Pancreas (tissue), 10 donors: Measurements from ENCODE around the gene CAPZB. TPM values are rescaled to one million over a fixed set of nuclear protein-coding genes. Genes with fewer than 3 reads are reported as not detected.
A peak's percentile ranks its signal among the peaks of the same experiment; 100 is the strongest.

Experiments used
- ATAC-seq, 4 donors: fragments of 200-7000 bp; cut with Tn5 transposase; one replicate each; pipeline versions ENCODE4 v1.8.0 to v1.9.1; 2020; ENCODE audit warnings: mild to moderate bottlenecking in 4 of 4, moderate library complexity in 4 of 4
- DNase-seq, 6 donors: peaks; one replicate each; pipeline ENCODE4 v3.0.0-alpha.2; 2020
- FAIRE-seq: peaks from 2 replicates; lab custom pipeline; 2012; peaks lifted over from hg19 to GRCh38; lab: Jason Lieb, UNC
- H3K27ac ChIP-seq, 4 donors: fragments of 200-600 bp; sonication (generic); 1 replicate in 3 of 4; 2 replicates in 1 of 4; pipeline versions ENCODE4 v1.5.0 to v1.8.0; 2020
- H3K27me3 ChIP-seq, 4 donors: fragments of 200-600 bp; one replicate each; pipeline ENCODE4 v1.8.0; 2021
- H3K36me3 ChIP-seq, 3 donors: fragments of 200-600 bp; sonication (generic) in 1 of 3; one replicate each; pipeline versions ENCODE4 v1.5.0 to v1.8.0; 2020 to 2021
- H3K4me1 ChIP-seq, 3 donors: fragments of 200-600 bp; one replicate each; pipeline ENCODE4 v1.8.0; 2021
- H3K4me3 ChIP-seq, 4 donors: fragments of 200-600 bp; sonication (generic) in 2 of 4; one replicate each; pipeline versions ENCODE4 v1.5.0 to v1.8.0; 2020 to 2021
- H3K9me3 ChIP-seq, 4 donors: fragments of 200-600 bp; one replicate each; pipeline ENCODE4 v1.8.0; 2021
- WGBS, 2 donors: extraction: QIAGEN DNeasy Blood & Tissue Kit; methylation state at CpG; one replicate each; pipeline ENCODE4 v1.1.7; 2013; 5-methylcytosine and 5-hydroxymethylcytosine counted together
- intact Hi-C, 3 donors: fragments of 100-400 bp; cut with DNase I; formaldehyde crosslinking; loops; one replicate each; pipeline versions ENCODE4 v1.11.1 to v1.14.2; 2022
- polyA plus RNA-seq, 2 donors: library from polyadenylated mRNA; stranded (reverse); fragments of 200-250 nt; gene quantifications; one replicate each; pipeline ENCODE4 v1.2.3, GENCODE V29; 2013
- total RNA-seq, 6 donors: library from RNA; stranded (reverse); fragmentation: NEBNext Ultra II Directional in 4 of 6; extraction: Animal tissue kit (Norgen Biotek cat#: 25700) in 4 of 6; gene quantifications; one replicate each; pipeline versions ENCODE4 v1.2.1 to v1.2.4, GENCODE V29; 2021 to 2023
- TF ChIP-seq, protein P1 (sequence below), 4 donors: fragments of 200-600 bp; sonication (generic) in 3 of 4; IDR thresholded peaks; one replicate each; pipeline versions ENCODE4 v1.5.0 to v1.8.0; 2021; ENCODE audit warnings: antibody characterized with exemption in 4 of 4
- donor health status: healthy with polysubstance abuse.
- donor health status: DM: no; HTN: no; CAD: no; lungs with moderate emphysema.
- donor health status: DM: no; HTN: no; CAD: no.
- donor health status: control.
- donor health status: control.
- donor health status: Bipolar disorder and iron deficiency.
- donor health status: DM: yes; HTN: yes; CAD: no.
- donor health status: DM: no; HTN: no; CAD: no.
- donor health status: DM: no; HTN: no; CAD: no.
- donor health status: DM: yes; HTN: yes; CAD: no.

The CAPZB gene
- total and polyA plus RNA-seq, 8 donors = 43.2 to 124 (median 74.9) TPM

DNA sequence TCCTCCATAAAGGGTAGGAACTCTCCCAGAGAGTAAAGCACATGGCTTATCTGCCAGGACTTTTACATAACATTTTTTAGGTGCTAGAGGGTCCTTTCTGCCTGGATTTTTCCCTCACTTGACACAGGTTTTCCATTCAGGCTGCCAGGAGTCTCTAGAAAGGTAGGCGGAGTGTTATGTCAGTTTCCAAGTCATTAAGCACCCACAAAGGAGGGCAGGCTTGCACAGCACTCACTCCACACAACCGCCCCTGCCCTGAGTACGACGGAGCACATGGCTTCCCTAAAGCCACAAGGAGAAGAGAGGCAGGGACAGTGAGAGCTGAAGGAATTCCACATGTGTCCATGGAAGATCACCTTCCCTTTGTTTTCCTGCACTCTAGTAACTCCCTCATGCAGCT lies 55.7 kb downstream of the CAPZB start:
- H3K27ac ChIP-seq = peak overlapping the region in 2 of 4 donors; percentile 53 to 73
- no peaks in the 10 kb centered on the region for H3K36me3 ChIP-seq
- no peak overlapping the region for H3K4me3 ChIP-seq
- no peaks in the 10 kb centered on the region for H3K9me3 ChIP-seq
- intact Hi-C loops = no loop called here
- peaks cover 0 to 53% (median 8%) of the 10 kb centered on the region in 3 donors for H3K4me1 ChIP-seq
- FAIRE-seq = no peak
- WGBS, 2 donors = 87 to 90% methylated on average over 4 of the region's 4 CpGs
- DNase-seq = no peak
- peak in 3 of 4 donors; percentile 26 to 55 (median 55) for ATAC-seq
- TF ChIP-seq, protein P1, sequence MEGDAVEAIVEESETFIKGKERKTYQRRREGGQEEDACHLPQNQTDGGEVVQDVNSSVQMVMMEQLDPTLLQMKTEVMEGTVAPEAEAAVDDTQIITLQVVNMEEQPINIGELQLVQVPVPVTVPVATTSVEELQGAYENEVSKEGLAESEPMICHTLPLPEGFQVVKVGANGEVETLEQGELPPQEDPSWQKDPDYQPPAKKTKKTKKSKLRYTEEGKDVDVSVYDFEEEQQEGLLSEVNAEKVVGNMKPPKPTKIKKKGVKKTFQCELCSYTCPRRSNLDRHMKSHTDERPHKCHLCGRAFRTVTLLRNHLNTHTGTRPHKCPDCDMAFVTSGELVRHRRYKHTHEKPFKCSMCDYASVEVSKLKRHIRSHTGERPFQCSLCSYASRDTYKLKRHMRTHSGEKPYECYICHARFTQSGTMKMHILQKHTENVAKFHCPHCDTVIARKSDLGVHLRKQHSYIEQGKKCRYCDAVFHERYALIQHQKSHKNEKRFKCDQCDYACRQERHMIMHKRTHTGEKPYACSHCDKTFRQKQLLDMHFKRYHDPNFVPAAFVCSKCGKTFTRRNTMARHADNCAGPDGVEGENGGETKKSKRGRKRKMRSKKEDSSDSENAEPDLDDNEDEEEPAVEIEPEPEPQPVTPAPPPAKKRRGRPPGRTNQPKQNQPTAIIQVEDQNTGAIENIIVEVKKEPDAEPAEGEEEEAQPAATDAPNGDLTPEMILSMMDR (IDR thresholded peaks at IDR 0.05) = no peak
- no peaks in the 10 kb centered on the region for H3K27me3 ChIP-seq

DNA sequence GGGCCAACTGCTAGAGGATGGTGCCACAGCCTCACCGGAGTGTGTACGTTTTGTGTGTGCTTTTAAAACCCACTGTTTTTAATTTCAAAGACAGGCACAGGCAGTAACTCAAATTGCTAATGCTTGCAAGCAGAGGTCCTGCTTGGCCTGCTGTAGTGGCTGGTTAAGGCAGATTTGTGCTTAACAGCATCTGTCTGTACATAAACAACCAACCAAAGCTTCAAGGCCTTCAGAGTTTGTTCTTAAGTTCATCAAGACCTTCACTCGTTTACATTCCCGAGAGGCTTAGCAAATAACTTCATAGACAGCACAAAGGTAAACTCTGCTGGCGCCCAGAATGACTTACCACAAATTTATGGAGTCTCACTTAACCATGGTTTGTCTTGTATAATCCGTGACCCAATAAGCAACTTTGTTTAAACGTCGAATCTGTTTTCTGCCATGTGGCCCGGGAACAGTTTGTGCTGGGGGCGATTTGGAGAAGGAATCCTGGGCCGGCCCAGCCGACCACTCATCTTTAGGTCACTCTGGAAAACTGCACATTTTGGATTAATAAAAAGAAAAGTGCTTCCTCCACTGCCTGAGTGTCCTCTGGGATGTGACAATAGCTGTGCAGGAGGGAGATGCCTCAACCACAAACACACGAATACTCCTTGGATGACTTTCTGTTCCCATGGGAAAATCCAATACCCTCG lies 58.1 kb downstream of the CAPZB start:
- TF ChIP-seq, protein P1 (IDR thresholded peaks at IDR 0.05) = no peak
- intact Hi-C loops = no loop called here
- FAIRE-seq (no peak), DNase-seq (no peak), ATAC-seq (no peak)
- Histone ChIP-seq H3K36me3 (no peaks in the 10 kb centered on the region), H3K27ac (no peak overlapping the region), H3K4me1 (peaks cover 0 to 40% (median 8%) of the 10 kb centered on the region in 3 donors), H3K9me3 (no peaks in the 10 kb centered on the region), H3K27me3 (no peaks in the 10 kb centered on the region), H3K4me3 (no peak overlapping the region)
- WGBS, 2 donors = 71 to 76% methylated on average over 14 of the region's 14 CpGs

DNA sequence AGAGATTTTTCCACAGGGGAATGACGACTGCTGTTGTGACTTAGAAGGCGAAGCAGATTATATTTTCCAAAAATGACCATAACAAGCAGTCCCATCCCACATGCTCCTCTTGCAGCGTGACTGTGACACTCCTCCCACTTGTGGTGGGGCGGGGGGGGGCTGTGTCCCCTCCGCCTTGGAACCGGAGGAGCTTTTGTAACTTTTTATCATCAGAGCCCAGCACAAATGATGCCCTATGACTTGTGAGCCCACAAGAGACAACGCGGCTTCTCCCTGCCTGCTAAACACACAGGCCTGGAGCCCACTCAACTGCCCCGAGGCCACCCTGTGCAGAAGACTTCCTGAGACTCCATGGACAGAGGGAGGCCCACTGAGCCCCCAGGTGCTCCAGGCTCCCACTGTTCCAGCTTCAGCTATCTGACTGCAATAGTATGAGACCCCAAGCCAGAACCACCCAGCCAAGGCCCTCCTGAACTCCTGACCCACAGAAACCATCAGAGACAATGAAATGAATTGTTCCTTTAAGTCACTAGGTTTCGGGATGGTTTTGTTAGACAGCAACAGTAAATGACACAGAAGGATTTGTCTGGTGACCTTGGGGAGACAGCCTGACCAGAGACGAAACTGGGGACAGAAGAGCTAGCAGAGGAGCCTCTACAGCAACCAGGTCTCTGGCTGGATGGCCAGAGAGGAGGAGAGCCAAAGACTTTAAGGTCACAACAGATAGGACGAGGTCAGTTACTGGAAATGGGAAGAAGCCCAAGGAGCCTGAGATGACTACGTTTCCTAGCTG lies 58.8 kb downstream of the CAPZB start:
- Histone ChIP-seq H3K4me3 (no peak overlapping the region), H3K27ac (no peak overlapping the region), H3K27me3 (no peaks in the 10 kb centered on the region), H3K4me1 (peaks cover 6 to 40% (median 8%) of the 10 kb centered on the region in 3 donors), H3K9me3 (no peaks in the 10 kb centered on the region), H3K36me3 (no peaks in the 10 kb centered on the region)
- ATAC-seq = peak in 1 of 4 donors; percentile 7
- FAIRE-seq = no peak
- DNase-seq = no peak
- intact Hi-C loops = no loop called here
- WGBS, 2 donors = 85% methylated on average over 13 of the region's 13 CpGs
- TF ChIP-seq, protein P1 (IDR thresholded peaks at IDR 0.05) = no peak

DNA sequence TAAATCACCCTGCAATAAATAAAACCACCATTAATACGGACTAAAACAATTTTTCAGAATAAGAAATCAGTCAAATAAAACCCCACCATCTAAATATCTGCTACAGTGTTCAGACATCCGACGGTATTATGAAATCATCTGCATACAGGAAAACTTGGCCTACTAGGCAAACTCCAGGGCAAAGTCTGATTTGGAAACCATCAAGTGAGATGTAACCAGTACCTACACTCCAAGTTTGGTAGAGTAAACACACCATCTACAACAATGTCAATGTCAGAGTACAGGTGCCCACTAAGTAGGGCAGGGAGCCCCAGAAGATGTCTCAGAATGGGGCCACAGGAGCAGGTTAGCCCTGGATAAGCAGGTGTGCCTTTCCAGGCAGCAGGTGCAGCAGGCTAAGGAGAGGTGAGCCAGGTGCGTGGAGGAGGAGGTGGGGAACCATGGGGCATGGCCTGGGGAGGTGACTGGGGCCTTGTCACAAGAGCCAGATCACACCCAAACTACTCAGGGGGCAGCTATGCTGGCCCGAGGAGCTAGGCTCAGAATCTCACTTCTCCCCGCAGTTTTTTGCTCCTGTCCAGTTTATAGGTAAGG lies 59.6 kb downstream of the CAPZB start:
- FAIRE-seq (no peak), DNase-seq (no peak), ATAC-seq (no peak)
- TF ChIP-seq, protein P1 (IDR thresholded peaks at IDR 0.05) = no peak
- intact Hi-C loops = no loop called here
- Histone ChIP-seq H3K27ac (no peak overlapping the region), H3K9me3 (no peaks in the 10 kb centered on the region), H3K36me3 (no peaks in the 10 kb centered on the region), H3K4me3 (no peak overlapping the region), H3K4me1 (peaks cover 8 to 37% (median 8%) of the 10 kb centered on the region in 3 donors), H3K27me3 (no peaks in the 10 kb centered on the region)
- WGBS, 2 donors = 66 to 73% methylated on average over 6 of the region's 6 CpGs
